Measurements from ENCODE around the gene ESRRG. TPM values are rescaled to one million over a fixed set of nuclear protein-coding genes. Genes with fewer than 3 reads are reported as not detected.
"Not testable (repeated sequence)": the region's sequence is repeated elsewhere in the genome, so short reads cannot be mapped to it uniquely, and the experiment has no call there.

The ESRRG gene
- total RNA-seq, 1 donor, result 0.18 TPM

DNA sequence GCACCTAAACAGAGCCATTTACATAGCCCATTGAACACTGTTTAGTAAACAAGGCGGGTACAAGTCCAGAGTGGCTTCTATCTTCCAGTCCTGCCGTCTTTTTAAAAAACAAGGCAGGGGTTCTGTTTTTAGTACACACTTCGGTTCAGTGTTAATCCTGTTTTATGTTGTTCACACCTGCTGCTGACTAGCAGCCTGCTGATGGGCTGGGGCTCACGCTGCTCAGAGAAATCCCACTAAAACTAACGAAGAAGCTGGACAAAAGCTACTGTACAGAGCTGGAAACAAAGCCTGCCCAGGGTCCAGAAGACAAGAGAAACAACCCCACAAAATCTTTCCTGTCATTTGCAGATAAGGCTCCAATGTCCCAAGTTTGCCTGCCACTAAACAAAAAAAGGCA is 13.2 kb downstream of the ESRRG start:
- no peak for DNase-seq (ENCODE audit: low read depth)
- TF ChIP-seq, protein P1, sequence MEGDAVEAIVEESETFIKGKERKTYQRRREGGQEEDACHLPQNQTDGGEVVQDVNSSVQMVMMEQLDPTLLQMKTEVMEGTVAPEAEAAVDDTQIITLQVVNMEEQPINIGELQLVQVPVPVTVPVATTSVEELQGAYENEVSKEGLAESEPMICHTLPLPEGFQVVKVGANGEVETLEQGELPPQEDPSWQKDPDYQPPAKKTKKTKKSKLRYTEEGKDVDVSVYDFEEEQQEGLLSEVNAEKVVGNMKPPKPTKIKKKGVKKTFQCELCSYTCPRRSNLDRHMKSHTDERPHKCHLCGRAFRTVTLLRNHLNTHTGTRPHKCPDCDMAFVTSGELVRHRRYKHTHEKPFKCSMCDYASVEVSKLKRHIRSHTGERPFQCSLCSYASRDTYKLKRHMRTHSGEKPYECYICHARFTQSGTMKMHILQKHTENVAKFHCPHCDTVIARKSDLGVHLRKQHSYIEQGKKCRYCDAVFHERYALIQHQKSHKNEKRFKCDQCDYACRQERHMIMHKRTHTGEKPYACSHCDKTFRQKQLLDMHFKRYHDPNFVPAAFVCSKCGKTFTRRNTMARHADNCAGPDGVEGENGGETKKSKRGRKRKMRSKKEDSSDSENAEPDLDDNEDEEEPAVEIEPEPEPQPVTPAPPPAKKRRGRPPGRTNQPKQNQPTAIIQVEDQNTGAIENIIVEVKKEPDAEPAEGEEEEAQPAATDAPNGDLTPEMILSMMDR (IDR thresholded peaks at IDR 0.05; ENCODE audit: insufficient read depth, low read length), result no peak
- no peak overlapping the region for H3K4me3 ChIP-seq (ENCODE audit: low read depth, low read length)

GRCh38 chr1:216705676-216706075 is 17.6 kb downstream of the ESRRG start:
- H3K4me3 ChIP-seq (ENCODE audit: low read depth, low read length), result no peak overlapping the region
- TF ChIP-seq, protein P1 (IDR thresholded peaks at IDR 0.05; ENCODE audit: insufficient read depth, low read length), result no peak

DNA sequence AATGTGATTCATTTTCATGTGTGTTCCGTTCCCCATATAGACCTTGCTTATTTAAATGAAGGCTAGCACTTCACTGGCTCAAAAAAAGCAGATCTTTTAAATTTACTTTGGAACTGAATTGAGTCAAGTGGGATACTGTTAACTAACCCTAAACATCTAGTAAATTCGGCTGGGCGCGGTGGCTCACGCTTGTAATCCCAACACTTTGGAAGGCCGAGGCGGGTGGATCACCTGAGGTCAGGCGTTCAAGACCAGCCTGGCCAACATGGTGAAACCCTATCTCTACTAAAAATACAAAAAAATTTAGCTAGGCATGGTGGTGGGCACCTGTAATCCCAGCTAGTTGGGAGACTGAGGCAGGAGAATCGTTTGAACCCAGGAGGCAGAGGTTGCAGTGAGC is 19.2 kb downstream of the ESRRG start:
- not testable (repeated sequence) for H3K4me3 ChIP-seq (ENCODE audit: low read depth, low read length); DNase-seq (ENCODE audit: low read depth)

More at GRCh38 chr1:216705676-216706075, 17.6 kb downstream of the ESRRG start:
- DNase-seq (ENCODE audit: low read depth), result no peak

DNA sequence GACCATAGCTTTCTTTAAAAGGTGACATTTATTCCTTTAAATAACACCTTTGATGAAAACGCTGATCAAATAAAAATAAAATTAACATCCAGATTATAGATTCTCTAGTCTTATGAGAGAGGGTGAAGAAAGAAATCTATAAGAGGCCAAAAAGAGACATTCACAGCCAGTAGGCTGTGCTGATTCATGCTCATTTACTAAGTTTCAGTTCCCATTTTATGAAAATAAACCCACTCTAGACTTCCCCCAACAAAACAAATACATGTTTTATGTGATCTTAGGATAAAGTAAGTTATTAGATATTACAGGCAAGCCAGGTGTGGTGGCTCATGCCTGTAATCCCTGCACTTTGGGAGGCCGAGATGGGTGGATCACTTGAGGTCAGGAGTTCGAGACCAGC is 21.1 kb downstream of the ESRRG start:
- DNase-seq (ENCODE audit: low read depth), result no peak
- no peak overlapping the region for H3K4me3 ChIP-seq (ENCODE audit: low read depth, low read length)
- TF ChIP-seq, protein P1 (IDR thresholded peaks at IDR 0.05; ENCODE audit: insufficient read depth, low read length), result no peak

DNA sequence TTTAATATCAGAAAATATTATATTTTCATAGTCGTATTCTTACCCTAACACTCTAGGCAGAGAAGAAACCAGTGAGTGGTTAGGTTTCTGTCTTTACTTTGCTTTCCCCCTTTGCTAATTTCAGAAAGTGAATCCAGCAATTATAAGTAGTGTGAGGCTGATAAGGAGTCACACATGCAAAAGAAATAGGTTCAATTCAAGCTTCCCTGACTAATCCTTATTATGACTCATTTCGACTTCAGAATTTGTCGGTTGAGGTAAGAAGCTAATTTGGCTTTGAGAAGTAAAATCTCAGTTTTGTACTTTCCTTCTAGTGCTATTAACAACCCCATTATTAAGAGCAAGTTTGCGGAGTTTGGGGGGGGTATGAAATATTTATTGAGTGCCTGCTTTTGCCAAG is 22.4 kb downstream of the ESRRG start:
- TF ChIP-seq, protein P1 (IDR thresholded peaks at IDR 0.05; ENCODE audit: insufficient read depth, low read length), result no peak
- no peak for DNase-seq (ENCODE audit: low read depth)

DNA sequence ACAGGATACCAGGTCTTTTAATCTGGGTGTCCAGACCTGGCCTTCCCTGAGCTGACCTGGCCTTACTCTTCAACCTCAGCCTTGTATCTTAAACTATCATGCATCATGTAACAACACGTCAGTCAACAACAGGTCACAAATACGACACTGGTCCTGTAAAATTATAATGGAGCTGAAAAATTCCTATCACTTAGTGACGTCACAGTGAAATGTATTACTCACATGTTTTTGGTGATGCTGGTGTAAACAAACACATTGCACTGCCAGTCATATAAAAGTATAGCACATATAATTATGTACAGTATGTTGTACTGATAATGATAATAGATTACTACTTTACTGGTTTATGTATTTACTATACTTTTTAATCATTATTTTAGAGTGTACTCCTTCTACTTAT is 31.5 kb downstream of the ESRRG start:
- H3K4me3 ChIP-seq (ENCODE audit: low read depth, low read length), result no peak overlapping the region
- DNase-seq (ENCODE audit: low read depth), result no peak
- TF ChIP-seq, protein P1 (IDR thresholded peaks at IDR 0.05; ENCODE audit: insufficient read depth, low read length), result no peak

More for the DNA sequence above, 22.4 kb downstream of the ESRRG start:
- H3K4me3 ChIP-seq (ENCODE audit: low read depth, low read length), result no peak overlapping the region

GRCh38 chr1:216690603-216691002 is 32.6 kb downstream of the ESRRG start:
- no peak overlapping the region for H3K4me3 ChIP-seq (ENCODE audit: low read depth, low read length)
- TF ChIP-seq, protein P1 (IDR thresholded peaks at IDR 0.05; ENCODE audit: insufficient read depth, low read length), result no peak
- no peak for DNase-seq (ENCODE audit: low read depth)

Data from fibroblast of the aortic adventitia (primary cell).